PC-9 (cell line): Measurements from ENCODE around the gene ZNF630. TPM values are rescaled to one million over a fixed set of nuclear protein-coding genes. Genes with fewer than 3 reads are reported as not detected.

Experiments used
- Bru-seq: library from RNA; stranded (reverse); fragments of 400-500 nt; gene quantifications from one replicate; lab custom pipeline; 2021; lab: Mats Ljungman, UMichigan
- BruChase-seq, 2 experiments: library from RNA; stranded (reverse); fragments of 400-500 nt; gene quantifications; one replicate each; lab custom pipeline; 2021; lab: Mats Ljungman, UMichigan
- BruUV-seq: library from RNA; stranded (reverse); fragments of 400-500 nt; replicated peaks from 2 replicates; lab custom pipeline; 2021; lab: Mats Ljungman, UMichigan
- CTCF ChIA-PET: fragments of 300-600 bp; sonication (Branson Sonifier 250); formaldehyde crosslinking; loops from one replicate; lab custom pipeline; 2022; ENCODE audit warnings: antibody characterized with exemption; lab: Charles Lee
- POLR2A ChIA-PET: fragments of 300-600 bp; sonication (Branson Sonifier 250); formaldehyde crosslinking; loops from one replicate; lab custom pipeline; 2022; ENCODE audit warnings: antibody characterized with exemption; ENCODE audit not compliant: unreplicated experiment; lab: Charles Lee
- DNase-seq, 2 experiments: peaks; one replicate each; pipeline versions ENCODE4 v3.0.0 to v3.0.0-alpha.2; 2015 to 2022; ENCODE audit warnings: mixed read lengths in 1 of 2
- H2AFZ ChIP-seq: fragments of 200-600 bp; sonication (generic); 2 replicates; pipeline ENCODE4 v1.8.1; 2017; ENCODE audit warnings: antibody characterized with exemption
- H3F3A ChIP-seq: fragments of 200-600 bp; sonication (generic); 2 replicates; pipeline ENCODE4 v1.8.1; 2017; ENCODE audit warnings: antibody characterized with exemption, mild to moderate bottlenecking, low read depth; ENCODE audit not compliant: insufficient read depth
- H3K27ac ChIP-seq: fragments of 200-600 bp; sonication (generic); 2 replicates; pipeline ENCODE4 v1.6.1; 2016; ENCODE audit warnings: mixed run types
- H3K27me3 ChIP-seq: fragments of 200-600 bp; sonication (generic); 2 replicates; pipeline ENCODE4 v1.6.1; 2016; ENCODE audit warnings: low read depth, mixed run types; ENCODE audit not compliant: insufficient read depth
- H3K36me3 ChIP-seq: fragments of 200-600 bp; sonication (generic); 2 replicates; pipeline ENCODE4 v1.6.1; 2016; ENCODE audit warnings: low read depth, mixed run types
- H3K4me1 ChIP-seq: fragments of 200-600 bp; sonication (generic); replicated peaks from 2 replicates; pipeline ENCODE4 v1.6.1; 2016; ENCODE audit warnings: mixed run types; ENCODE audit not compliant: insufficient read depth
- H3K4me2 ChIP-seq: fragments of 200-600 bp; sonication (generic); 2 replicates; pipeline ENCODE4 v1.6.1; 2017; ENCODE audit warnings: mixed run types
- H3K4me3 ChIP-seq: fragments of 200-600 bp; sonication (generic); 2 replicates; pipeline ENCODE4 v1.6.1; 2016; ENCODE audit warnings: mixed run types
- H3K79me2 ChIP-seq: fragments of 200-600 bp; sonication (generic); 2 replicates; pipeline ENCODE4 v1.6.1; 2017; ENCODE audit warnings: low read depth, mixed run types
- H3K9me2 ChIP-seq: fragments of 200-600 bp; sonication (generic); 2 replicates; pipeline ENCODE4 v1.8.1; 2017; ENCODE audit warnings: mild to moderate bottlenecking; ENCODE audit not compliant: insufficient read depth
- H3K9me3 ChIP-seq: fragments of 200-600 bp; sonication (generic); 2 replicates; pipeline ENCODE4 v1.8.1; 2016; ENCODE audit warnings: low read depth; ENCODE audit not compliant: insufficient read depth
- H4K20me1 ChIP-seq: fragments of 200-600 bp; sonication (generic); 2 replicates; pipeline ENCODE4 v1.8.1; 2017; ENCODE audit not compliant: insufficient read depth
- CTCF ChIP-seq: fragments of 200-600 bp; sonication (generic); conservative IDR thresholded peaks from 2 replicates; pipeline ENCODE4 v1.6.1; 2017; ENCODE audit warnings: mixed run types, antibody characterized with exemption, mild to moderate bottlenecking, moderate library complexity
- EZH2 ChIP-seq: fragments of 200-600 bp; sonication (generic); IDR thresholded peaks from 2 replicates; pipeline ENCODE4 v1.8.0; 2017; ENCODE audit warnings: antibody characterized with exemption, low read depth
- intact Hi-C: fragments of 100-400 bp; cut with micrococcal nuclease; formaldehyde crosslinking; loops from one replicate; pipeline ENCODE4 v1.10.0; 2022; ENCODE audit not compliant: unreplicated experiment
- long read RNA-seq: library from polyadenylated mRNA; stranded (forward); transcript quantifications from one replicate; pipeline ENCODE4 v2.0.0, GENCODE V29; 2022
- total RNA-seq: library from RNA; stranded (reverse); gene quantifications from 2 replicates; pipeline ENCODE4 v1.2.3, GENCODE V29; 2021

The ZNF630 gene
- total RNA-seq (2.3 and 3.0 TPM in 2 replicates), Bru-seq, nascent RNA (percentile 37 among the genes with signal in this experiment), BruChase-seq, experiment 1, labeled RNA remaining after a 2-hour chase (percentile 49 among the genes with signal in this experiment), BruChase-seq, experiment 2, labeled RNA remaining after a 6-hour chase (percentile 36 among the genes with signal in this experiment)
- long read RNA-seq, partial matches to known transcripts, result 0 of 1 reads
- long read RNA-seq, other reads (novel, unspliced or antisense), result 1 of 1 reads

GRCh38 chrX:48071064-48071985, at the start of gene ZNF630:
ZNF630 (minus strand) TSS chrX:48071640; CDS start chrX:48066886, 4,754 bp downstream.
- Histone ChIP-seq H3F3A (no peaks in the 10 kb centered on the region), H3K36me3 (no peaks in the 10 kb centered on the region), H3K27me3 (no peaks in the 10 kb centered on the region), H3K79me2 (no peaks in the 10 kb centered on the region), H2AFZ (peak within 1 kb of the TSS; percentile 77), H3K4me1 (no peaks in the 10 kb centered on the region), H3K9me3 (no peaks in the 10 kb centered on the region), H3K4me3 (peak within 1 kb of the TSS; percentile 53; the same call in 1 of the 2 replicates), H3K9me2 (no peaks in the 10 kb centered on the region), H3K27ac (no peak within 1 kb of the TSS), H3K4me2 (peak within 1 kb of the TSS; percentile 60), H4K20me1 (no peaks in the 10 kb centered on the region)
- peak in 1 of 2 experiments; percentile 55 for DNase-seq
- TSS peak; percentile 86 for BruUV-seq
- TF ChIP-seq EZH2 (no peak), CTCF (no peak)
- intact Hi-C loops, result no loop called here
- ChIA-PET POLR2A (no interaction called here), CTCF (no interaction called here)

GRCh38 chrX:48107717-48108116, 36.3 kb upstream of the ZNF630 start:
- TF ChIP-seq EZH2 (no peak), CTCF (no peak)
- no peaks in the 10 kb centered on the region for H3K9me2 ChIP-seq
- H3K36me3 ChIP-seq, result no peaks in the 10 kb centered on the region
- no peak overlapping the region for H3K27ac ChIP-seq
- H3K4me3 ChIP-seq, result no peak overlapping the region
- no TSS peak for BruUV-seq
- intact Hi-C loops, result no loop called here
- H3K27me3 ChIP-seq, result no peaks in the 10 kb centered on the region
- H4K20me1 ChIP-seq, result no peaks in the 10 kb centered on the region
- H2AFZ ChIP-seq, result no peak overlapping the region
- CTCF ChIA-PET, result no interaction called here
- no peak for DNase-seq
- no peaks in the 10 kb centered on the region for H3K4me1 ChIP-seq
- no peaks in the 10 kb centered on the region for H3K9me3 ChIP-seq
- no peaks in the 10 kb centered on the region for H3K79me2 ChIP-seq
- POLR2A ChIA-PET, result no interaction called here
- H3K4me2 ChIP-seq, result no peak overlapping the region
- H3F3A ChIP-seq, result no peaks in the 10 kb centered on the region

GRCh38 chrX:48102874-48103374, 31.5 kb upstream of the ZNF630 start:
- Histone ChIP-seq H3K4me2 (no peak overlapping the region), H2AFZ (no peak overlapping the region), H3K36me3 (no peaks in the 10 kb centered on the region), H3K27me3 (no peaks in the 10 kb centered on the region), H4K20me1 (no peaks in the 10 kb centered on the region), H3K4me1 (no peaks in the 10 kb centered on the region), H3K4me3 (no peak overlapping the region), H3K9me2 (no peaks in the 10 kb centered on the region), H3K9me3 (no peaks in the 10 kb centered on the region), H3F3A (no peaks in the 10 kb centered on the region), H3K27ac (no peak overlapping the region), H3K79me2 (no peaks in the 10 kb centered on the region)
- ChIA-PET CTCF (no interaction called here), POLR2A (no interaction called here)
- DNase-seq, result no peak
- intact Hi-C loops, result no loop called here
- BruUV-seq, result no TSS peak
- TF ChIP-seq CTCF, result no peak
- TF ChIP-seq EZH2, result no peak
